ENCODE results near the gene NSFL1C.

- TF ChIP-seq, protein P1, sequence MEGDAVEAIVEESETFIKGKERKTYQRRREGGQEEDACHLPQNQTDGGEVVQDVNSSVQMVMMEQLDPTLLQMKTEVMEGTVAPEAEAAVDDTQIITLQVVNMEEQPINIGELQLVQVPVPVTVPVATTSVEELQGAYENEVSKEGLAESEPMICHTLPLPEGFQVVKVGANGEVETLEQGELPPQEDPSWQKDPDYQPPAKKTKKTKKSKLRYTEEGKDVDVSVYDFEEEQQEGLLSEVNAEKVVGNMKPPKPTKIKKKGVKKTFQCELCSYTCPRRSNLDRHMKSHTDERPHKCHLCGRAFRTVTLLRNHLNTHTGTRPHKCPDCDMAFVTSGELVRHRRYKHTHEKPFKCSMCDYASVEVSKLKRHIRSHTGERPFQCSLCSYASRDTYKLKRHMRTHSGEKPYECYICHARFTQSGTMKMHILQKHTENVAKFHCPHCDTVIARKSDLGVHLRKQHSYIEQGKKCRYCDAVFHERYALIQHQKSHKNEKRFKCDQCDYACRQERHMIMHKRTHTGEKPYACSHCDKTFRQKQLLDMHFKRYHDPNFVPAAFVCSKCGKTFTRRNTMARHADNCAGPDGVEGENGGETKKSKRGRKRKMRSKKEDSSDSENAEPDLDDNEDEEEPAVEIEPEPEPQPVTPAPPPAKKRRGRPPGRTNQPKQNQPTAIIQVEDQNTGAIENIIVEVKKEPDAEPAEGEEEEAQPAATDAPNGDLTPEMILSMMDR (IDR thresholded peaks at IDR 0.05; ENCODE audit: poor library complexity): no peak
- no peak for TF ChIP-seq EZH2 (IDR thresholded peaks at IDR 0.05; ENCODE audit: borderline replicate concordance)
Observed at GRCh38 chr20:1479831-1480595, 13.4 kb upstream of the NSFL1C start.

Data from hepatocyte (in vitro differentiated cells).